ENCODE results near the gene ARHGAP32.

DNA sequence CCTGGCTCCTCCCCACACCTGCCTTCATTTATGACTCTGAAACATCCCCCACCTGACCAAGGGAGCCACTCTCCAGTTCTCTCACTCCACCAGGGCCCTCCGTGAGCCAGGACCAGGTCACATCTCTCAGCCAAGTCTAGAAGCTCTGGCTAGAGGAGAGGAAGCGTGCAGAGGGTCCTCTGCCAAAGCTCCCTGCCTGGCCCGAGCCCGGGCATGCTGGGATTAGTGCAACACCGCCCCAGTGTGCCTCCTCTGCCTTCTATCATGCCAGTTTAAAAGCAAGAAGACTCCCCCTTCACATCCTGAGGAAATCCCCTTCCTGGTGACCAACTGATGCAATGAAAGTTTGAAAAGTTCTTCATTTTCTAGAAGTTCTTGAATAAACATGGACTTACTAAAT, 272.9 kb downstream of the ARHGAP32 start:
- no peak for TF ChIP-seq CTCF (IDR thresholded peaks at IDR 0.05)
- no peak for TF ChIP-seq POLR2A (IDR thresholded peaks at IDR 0.05)
